HG02884 (cell line): ENCODE results near the gene WRAP53.

Source experiments
- ATAC-seq: cut with Tn5 transposase; IDR thresholded peaks from one replicate; pipeline ENCODE4 v1.9.1; 2021; ENCODE audit warnings: mild to moderate bottlenecking, moderate library complexity; ENCODE audit not compliant: unreplicated experiment

Gene WRAP53

DNA sequence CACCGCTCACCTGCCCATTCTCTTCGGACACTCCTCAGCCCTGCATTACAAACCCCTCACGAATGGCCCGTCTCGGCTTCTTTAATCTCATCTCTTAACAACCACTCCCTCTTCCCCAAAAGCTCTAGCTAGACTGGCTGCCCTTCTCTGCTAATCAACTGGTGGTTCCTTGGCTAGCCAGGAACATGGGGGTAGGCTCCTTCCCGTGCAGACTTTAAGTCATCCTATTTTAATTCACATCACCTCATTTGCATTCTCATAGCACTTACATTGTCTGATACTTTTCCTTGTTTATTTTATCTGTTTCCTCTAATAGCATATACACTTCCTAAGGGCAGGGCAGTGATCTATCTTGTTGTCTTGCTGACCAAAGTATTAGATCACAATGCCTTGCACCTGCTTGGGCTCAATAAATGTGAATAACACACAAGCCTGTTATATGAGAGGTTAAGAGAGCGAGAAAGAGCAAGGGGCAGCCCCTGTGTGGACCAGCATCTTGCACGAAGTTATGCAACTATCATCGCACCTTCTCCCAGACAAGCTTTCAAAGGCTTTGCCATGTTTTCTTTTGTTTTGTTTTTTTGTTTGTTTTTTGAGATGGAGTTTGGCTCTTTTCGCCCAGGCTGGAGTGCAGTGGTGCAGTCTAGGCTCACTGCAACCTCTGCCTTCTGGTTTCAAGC lies 10.7 kb upstream of the WRAP53 start:
- no peak for ATAC-seq

DNA sequence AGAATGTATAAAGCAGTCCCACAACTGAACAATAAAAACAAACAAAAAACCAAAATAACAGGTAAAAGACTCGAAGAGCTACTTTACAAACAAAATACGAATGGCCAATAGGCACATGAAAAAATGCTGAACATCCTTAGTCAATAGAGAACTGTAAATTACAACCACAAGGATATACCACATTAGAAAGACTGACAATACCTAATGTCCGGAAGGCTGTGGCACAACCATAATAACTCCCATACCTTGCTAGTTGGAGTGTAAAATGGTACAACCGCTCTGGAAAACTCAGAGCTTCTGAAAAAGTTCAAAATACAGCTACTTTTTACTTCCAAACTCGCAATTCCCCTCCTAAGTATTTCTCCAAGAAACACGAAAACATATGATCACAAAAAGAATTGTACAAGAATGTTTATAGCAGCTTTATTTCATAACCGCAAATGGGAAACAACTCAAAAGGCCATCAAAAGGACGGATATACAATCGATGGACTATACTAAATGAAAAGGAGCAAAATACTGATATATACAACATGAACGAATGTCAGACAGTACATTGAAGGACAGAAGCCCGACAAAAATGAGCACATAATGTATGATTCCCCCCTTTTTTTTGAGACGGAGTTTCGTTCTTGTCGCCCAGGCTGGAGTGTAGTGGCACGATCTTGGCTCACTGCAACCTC lies 3.3 kb upstream of the WRAP53 start:
- no peak for ATAC-seq

DNA sequence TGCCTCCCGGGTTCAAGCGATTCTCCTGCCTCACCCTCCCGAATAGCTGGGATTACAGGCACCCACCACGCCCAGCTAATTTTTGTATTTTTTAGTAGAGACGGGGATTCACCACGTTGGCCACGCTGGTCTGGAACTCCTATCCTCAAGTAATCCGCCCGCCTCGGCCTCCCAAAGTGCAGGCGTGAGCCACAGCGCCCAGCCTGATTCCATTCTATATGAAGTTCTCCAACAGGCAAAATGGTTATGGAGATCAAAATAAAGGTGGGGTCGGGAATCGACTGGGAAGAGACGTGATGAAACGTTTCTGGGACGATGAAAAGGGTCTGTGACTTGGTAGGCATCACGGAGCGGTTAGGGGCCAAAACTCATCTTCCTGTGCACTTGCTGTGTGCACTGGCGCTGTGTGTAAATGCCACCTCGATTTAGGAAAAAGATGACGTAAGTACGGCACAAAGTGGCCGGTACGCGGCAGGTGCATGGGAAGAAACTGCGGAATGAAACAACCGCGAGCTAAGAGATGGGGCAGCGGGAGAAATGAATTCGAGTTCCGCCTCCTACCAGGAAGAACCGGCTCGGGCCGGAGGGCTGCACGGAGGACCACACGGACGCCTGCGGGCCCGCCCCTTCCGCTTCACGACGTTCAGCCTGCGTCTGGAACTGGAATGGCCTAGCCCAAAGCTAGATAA lies 2.6 kb upstream of the WRAP53 start:
- peak; percentile 44 for ATAC-seq

DNA sequence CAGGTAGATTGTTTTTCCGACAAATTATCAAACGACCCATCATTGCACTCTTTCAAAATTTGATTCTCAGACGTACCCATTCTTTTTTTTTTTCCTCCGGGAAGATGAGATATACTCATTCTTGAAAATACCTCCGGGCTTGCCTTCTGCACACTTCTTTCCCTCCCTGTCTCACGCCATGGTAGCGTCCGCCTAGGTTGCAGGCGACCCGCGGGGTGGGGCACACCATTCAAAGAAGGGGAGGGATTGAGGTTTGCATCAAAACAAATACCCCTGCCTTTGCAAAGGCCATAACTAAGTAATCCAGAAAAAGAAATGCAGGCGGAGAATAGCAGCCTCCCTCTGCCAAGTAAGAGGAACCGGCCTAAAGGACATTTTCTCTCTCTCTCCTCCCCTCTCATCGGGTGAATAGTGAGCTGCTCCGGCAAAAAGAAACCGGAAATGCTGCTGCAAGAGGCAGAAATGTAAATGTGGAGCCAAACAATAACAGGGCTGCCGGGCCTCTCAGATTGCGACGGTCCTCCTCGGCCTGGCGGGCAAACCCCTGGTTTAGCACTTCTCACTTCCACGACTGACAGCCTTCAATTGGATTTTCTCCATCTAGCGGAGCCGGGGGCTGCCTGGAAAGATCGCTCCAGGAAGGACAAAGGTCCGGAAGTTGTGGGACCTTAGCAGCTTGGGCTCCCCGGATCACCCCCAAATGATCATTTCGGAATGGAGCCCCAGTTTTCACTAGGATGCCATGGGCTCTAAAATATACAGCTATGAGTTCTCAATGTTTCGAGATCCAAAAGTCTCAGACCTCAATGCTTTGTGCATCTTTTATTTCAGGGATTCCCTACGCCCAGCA lies 1.8 kb upstream of the WRAP53 start:
- peak; percentile 31 for ATAC-seq

DNA sequence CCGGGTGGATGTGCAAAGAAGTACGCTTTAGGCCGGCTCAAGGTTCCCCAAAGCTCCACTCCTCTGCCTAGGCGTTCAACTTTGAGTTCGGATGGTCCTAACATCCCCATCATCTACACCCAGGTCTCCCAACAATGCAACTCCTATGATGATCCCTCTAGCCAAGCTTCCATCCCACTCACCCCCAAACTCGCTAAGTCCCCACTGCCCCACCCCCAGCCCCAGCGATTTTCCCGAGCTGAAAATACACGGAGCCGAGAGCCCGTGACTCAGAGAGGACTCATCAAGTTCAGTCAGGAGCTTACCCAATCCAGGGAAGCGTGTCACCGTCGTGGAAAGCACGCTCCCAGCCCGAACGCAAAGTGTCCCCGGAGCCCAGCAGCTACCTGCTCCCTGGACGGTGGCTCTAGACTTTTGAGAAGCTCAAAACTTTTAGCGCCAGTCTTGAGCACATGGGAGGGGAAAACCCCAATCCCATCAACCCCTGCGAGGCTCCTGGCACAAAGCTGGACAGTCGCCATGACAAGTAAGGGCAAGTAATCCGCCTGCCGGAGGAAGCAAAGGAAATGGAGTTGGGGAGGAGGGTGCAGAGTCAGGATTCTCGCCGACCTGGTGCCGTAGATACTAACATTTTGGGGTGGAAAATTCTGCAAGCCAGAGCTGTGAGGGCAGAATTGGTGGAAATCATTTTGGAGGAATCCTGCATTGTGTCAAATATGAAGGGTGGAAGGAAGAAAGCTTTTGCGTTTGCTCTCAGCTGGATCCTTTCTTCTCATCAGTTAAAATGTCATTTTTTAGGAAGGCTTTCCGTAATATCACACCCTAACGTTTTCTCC lies 987 bp upstream of the WRAP53 start, which contains the start of gene TP53:
TP53 (minus strand) TSS at position 419 of the 836 bp plus-strand sequence. CDS start 10,896 bp downstream, outside the sequence.
- ATAC-seq: no peak

DNA sequence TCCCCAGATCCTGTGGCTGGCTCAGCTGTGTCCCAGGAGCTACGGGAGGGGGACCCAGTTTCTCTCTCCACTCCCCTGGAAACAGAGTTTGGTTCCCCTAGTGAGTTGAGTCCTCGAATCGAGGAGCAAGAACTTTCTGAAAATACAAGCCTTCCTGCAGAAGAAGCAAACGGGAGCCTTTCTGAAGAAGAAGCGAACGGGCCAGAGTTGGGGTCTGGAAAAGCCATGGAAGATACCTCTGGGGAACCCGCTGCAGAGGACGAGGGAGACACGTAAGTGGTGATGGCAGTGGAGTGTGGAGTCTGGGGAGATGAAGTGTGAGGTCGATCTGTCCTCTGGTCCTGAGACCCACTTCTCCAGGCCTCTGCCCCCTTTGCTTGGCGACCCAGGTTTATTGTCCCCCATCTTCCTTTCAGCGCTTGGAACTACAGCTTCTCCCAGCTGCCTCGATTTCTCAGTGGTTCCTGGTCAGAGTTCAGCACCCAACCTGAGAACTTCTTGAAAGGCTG lies 585 bp downstream of the WRAP53 start:
- no peak for ATAC-seq

DNA sequence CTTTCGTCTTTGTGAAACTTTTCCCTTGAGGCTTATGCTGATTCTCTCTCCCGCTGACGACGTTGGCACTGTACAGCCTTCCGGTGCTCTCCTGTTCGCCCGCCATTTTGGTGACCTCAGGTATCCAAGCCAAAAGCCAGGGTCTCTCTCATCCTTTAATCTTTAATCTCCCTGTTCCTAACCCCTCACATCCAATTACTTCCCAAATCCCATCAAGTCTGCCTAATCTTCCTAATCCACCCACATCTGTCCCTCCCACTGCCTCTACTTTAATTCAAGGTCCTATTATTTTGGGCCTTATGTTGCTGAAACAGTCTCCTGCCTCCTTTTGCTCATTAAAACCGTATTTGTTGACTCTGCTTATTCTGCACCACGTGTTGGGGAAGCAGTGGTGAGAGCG lies 7.3 kb downstream of the WRAP53 start:
- no peak for ATAC-seq

DNA sequence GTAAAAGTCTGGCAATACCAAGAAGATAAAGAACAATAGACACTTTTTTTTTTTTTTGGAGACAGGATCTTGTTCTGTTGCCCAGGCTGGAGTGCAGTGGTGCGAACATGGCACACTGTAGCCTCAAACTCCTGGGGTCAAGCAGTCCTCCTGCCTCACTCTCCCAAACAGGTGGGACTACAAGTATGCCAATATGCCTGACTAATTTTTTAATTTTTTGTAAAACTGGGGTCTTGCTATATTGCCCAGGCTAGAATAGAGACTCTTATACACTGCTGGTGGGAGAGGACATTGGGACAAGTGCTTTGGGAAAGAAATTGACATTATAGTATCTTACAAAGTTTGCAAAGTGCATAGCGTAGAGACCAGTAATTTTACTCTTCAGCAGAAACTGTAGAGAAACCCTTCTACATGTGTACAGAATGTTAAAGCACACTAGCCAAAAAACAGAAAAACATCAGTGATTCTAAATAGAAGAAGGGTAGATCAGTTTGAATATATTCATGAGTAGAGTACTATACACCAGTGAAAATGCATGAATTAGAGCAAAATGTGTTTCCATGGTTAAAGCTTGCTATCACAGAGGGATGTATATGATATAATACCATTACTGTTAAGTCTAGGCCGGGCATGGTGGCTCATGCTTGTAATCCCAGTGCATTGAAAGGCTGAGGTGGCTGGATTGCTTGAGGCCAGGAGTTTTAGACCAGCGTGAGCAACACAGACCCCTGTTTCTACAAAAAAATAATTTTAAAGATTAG lies 9.7 kb downstream of the WRAP53 start:
- ATAC-seq: no peak

DNA sequence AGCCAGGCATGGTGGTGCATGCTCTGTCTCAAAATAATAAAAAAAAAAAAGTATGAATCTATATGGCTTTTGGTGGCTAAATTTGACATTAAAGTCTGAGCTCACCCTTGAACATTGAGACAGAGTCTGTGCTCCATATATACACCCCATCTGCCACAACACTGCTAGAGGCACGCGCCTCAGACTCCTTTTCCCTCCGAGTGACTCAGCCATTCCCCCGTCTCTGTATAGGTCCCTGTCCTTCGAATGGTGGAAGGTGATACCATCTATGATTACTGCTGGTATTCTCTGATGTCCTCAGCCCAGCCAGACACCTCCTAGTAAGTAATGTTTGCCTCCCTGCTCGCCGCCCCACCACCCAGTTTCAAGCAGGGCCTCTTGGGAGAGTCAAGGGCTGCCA lies 12.2 kb downstream of the WRAP53 start:
- no peak for ATAC-seq

DNA sequence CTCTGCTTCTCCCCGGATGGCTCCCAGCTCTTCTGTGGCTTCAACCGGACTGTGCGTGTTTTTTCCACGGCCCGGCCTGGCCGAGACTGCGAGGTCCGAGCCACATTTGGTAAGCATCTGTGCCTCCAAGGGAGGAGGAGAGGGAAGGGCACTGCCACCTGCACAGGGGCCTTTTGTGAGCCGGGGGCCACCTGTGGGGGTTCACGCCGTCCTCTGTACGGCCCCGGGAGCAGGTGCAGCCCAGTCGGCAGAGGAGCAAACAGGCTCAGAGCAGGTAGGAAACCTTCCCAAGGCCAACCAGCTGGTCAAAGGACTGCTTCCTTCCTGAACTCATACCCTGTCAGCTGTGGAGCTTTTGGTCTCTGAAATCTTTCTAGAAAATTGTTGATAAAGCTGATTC lies 13.4 kb downstream of the WRAP53 start:
- no peak for ATAC-seq

DNA sequence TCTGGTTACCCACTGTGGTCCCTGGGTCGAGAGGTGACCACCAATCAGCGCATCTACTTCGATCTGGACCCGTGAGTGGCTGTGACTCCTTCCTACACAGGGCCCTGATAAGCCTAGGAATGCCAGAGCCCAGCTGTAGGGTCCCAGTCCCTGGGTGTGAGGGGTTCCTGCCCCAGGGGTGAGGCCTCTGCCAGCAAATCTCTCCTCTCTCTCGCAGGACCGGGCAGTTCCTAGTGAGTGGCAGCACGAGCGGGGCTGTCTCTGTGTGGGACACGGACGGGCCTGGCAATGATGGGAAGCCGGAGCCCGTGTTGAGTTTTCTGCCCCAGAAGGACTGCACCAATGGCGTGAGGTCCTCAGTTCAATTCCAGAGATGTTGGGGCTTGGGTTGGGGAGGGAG lies 14.5 kb downstream of the WRAP53 start:
- ATAC-seq: no peak

DNA sequence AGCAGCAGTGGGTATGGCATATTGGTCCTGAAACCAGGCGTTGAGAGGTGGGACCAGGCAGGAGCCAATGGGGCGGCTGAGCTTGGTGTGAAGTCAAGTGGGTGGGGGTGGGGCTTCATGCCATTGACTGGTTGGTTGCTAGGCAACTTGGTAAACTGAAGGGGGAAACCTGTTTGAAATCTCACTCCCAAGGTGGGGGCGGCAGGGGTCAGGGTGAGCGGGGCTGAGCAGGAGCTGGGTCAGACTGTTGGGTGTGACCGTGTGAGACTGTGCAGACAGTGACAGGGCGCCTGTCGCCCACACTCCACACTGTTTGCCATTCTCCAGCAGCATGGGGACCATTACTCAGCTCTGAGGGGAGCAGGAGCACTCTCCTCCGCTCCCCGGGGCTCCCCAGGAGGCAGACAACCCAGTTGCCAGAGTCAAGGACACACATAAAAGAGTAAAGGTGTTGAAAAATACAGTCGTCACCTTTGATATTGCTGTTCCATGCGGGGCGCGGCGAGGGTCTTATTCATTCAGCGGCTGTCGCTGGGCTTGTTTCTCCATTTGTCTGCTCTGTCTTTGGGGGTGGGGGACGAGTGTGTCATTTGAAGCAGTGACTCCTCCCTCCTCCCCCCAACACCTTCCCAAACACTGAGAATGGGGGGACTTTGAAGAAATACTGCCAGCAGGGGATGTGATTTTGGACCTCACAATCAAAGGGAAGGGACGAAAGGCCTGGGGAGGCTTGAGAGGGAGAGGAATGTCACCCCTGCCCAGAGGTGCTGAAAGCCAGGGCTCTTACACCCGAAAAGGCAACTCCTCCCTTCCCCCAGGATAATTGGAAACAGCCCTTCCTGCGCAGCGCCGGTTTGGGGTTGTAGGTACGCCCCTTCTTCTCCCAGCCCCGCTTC lies 15.6 kb downstream of the WRAP53 start:
- no peak for ATAC-seq

DNA sequence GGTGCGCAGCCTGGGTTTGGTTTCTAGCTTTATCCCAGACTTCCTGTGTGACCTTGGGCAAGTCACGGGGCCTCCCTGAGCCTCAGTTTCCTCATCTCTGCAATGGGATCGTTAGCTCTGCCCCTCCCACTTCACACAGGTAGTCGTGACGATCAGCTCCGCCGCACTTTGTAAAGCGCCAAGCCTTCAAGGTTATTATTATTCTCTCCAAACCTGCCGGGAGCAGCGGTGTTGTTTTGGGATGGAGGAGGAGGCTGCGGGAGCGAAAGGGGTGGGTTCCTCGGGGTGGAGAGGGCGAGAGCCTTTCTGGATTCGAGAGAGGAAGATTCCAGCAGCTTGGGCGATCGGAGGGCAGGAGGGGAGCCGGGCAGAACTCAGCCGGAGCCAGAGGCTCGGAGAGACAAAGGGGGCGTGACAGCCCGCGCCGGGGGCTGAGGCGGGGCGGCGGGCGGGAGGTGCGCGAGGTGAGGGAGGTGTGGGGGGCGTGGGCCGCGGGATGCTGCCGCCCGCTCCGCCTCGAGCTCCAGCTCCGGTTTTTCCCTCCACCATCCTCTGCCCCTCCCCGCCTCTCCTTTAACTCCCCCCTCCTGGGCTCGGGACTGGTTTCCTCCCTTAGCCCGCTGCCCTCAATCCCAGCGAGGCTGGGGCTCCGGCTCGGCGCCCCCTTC lies 16.5 kb downstream of the WRAP53 start, which contains the start of gene EFNB3:
EFNB3 (plus strand) TSS at position 602 of the 668 bp plus-strand sequence. CDS start 397 bp downstream, outside the sequence.
- ATAC-seq: no peak

DNA sequence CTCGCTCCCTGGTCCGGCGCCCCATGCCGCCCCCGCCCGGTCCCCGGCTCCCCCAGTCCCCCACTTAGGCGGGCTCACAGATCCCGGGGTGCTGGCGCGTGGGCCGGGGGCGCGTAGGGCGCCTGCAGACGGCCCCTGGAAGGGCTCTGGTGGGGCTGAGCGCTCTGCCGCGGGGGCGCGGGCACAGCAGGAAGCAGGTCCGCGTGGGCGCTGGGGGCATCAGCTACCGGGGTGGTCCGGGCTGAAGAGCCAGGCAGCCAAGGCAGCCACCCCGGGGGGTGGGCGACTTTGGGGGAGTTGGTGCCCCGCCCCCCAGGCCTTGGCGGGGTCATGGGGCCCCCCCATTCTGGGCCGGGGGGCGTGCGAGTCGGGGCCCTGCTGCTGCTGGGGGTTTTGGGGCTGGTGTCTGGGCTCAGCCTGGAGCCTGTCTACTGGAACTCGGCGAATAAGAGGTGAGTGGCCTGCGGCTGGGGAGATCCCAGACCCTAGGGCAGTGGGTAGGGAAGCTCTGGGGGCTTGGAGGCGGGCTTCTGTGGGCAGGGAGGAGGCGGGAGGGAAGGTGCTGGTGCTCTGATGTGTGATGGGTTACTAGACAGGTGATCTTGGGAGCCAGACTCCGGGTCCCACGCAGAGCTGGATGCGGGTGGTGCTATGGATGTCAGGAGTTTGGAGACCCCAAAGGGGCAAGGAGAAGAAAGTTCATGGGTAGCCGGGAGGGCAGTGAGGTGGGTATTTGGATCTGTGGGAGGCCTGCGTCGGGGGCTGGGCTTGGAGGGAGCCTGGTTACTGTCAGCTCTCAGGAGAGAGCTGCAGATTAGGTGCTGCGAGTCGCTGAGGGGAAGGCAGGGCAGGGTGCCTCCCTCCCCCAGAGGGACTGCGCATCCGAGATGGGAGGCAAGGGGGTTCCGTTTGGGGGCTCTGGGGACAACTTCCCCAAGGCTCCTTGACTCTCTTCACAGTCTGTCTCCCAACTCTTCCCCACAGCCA lies 17.3 kb downstream of the WRAP53 start:
- ATAC-seq: no peak

DNA sequence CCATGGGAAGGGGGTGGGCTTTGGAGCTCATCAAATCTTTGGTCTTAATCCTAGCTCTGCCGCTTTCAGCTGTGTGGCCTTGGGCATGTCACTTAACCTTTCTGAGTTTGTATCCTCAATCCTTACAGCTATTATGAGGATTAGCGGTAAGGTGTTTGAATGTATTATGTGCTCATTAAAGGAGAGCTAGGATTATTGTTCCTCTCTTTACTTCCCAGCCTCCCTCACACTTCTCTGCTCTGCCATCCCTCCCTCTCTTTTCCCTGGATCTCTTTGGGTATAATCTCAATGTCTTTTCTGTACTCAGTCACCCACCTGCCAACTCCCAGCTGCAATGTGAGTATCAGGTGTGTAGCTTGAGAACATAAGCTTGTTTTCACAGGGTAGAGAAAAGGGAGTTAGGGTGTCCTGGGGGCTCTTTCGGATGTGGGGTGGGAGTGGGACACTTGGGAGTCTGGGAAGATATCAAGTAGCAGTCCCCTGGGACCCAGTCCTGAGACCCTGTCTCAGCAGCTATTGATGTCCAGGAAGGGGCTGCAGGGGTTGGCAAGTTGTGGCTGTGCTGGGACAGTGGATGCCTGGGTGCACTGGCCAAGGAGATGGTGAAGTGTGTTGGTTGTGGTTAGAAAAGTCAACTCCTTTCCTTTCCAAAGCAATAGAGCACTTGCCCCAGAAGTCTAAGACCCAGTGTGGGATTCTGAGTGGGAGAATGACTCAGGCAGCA lies 18.5 kb downstream of the WRAP53 start:
- ATAC-seq: no peak

DNA sequence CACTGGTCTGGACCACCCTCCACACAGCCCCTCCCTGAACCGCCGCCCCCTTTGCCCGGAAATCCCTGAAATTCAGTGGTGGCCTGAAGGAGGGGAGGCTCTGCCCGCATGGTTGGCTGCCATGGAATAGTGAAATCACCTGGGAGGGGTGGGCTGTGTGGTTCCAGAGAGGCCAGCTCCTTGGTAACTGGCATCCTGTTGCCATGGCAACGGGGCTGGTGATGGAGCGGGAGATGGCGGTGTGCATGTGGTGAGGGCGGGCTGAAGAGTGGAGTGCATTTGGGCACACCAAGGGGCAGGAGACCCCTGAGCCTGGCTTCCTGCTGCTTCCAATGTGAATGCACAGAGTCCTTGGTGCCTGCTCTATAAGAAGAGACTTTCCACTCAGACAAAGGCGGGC lies 19.2 kb downstream of the WRAP53 start:
- ATAC-seq: no peak
